GM04503 (cell line): ENCODE results near the gene NAT8.
A peak's percentile ranks its signal among the peaks of the same experiment; 100 is the strongest.
"Not testable (repeated sequence)": the region's sequence is repeated elsewhere in the genome, so short reads cannot be mapped to it uniquely, and the experiment has no call there.

Experiments
- DNase-seq: peaks from one replicate; pipeline ENCODE4 v3.0.0-alpha.2; 2012; ENCODE audit warnings: low read depth

The NAT8 gene

DNA sequence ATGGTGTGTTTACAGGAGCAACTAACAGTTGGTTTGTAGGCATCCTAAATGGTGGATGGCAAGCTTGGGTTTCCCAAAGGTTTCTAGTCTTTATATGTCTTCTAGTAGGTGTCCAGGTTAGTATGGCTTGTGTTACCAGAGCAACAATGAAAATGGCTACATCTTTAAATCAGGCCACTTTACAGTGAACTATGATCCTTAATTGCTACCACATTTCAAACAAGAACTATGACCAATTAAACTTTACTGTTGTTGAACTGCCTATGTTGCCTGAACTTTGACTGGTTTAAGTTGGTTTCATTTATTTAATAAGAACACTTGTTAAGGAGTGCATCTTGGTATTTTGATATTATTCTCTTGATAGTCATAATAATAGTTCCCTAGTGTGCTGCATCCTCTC, 5.2 kb downstream of the NAT8 start:
- not testable (repeated sequence) for DNase-seq

DNA sequence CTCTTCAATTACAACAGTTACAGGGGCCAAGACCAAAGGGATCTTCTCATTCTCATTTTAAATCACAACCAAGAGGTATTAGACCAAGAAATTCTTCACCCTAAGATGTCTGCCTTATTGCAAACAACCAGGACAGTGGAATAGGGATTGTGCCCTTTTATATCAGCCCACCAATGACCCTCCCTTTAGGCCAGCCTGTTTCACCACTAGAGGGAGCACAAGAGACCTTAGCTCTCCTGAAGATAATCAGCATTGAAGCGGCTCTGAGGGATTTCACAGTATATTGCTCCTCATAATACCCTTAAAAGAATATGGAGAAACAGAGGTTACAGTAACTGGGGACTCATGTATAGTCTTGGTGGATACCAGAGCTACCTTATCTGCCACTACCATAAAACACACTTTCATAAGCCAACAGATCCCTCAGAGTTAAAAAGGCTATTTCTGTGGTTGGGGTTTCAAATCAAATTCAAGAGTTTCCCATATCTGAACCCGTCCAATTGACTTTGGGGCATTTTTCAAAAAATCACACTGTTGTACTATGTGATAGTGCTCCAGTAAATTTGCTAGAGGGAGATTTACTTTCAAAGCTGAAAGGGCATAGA, 11.5 kb downstream of the NAT8 start:
- not testable (repeated sequence) for DNase-seq

DNA sequence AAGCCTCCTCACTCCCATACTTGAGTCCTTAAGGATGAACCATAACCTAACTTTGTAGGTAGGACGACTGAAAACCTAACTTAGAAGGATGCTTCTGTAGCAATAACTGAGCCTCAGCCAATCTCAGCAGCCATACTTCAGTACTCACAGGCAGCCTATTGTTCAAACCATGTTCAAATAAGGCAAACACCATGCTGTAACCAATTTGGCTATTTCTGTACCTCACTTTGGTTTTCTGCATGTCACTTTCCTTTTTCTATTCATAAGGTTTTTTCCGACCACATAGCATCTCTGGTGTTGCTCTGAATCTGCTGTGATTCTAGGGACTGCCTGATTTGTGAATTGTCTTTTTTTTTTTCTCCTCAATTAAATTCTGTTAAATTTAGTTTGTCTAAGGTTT, 13.7 kb downstream of the NAT8 start:
- not testable (repeated sequence) for DNase-seq

DNA sequence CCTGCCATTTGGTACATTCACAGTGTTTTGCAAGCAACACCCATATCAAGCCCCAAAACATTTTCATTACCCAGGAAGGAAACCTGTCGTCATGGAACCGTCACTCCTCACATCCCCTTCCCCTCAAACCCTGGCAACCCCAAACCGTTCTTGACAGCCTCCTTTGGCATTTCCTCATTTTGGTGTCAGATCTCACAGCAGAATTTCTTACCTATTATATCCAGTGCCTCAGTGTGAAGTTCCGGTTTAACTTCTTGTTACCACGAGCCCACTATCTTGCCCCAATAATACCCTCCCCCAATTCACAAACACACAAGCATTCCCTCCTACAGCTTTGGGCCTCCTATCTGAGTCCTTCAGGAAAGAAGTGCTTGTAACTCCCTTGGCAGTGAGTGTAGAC, 16.0 kb downstream of the NAT8 start:
- not testable (repeated sequence) for DNase-seq

- not testable (repeated sequence) for DNase-seq
Observed at GRCh38 chr2:73624625-73625024, 17.6 kb downstream of the NAT8 start.

- DNase-seq: not testable (repeated sequence)
Observed at GRCh38 chr2:73624036-73624435, 18.2 kb downstream of the NAT8 start.

- not testable (repeated sequence) for DNase-seq
Observed at GRCh38 chr2:73619925-73620324, 22.3 kb downstream of the NAT8 start.

DNA sequence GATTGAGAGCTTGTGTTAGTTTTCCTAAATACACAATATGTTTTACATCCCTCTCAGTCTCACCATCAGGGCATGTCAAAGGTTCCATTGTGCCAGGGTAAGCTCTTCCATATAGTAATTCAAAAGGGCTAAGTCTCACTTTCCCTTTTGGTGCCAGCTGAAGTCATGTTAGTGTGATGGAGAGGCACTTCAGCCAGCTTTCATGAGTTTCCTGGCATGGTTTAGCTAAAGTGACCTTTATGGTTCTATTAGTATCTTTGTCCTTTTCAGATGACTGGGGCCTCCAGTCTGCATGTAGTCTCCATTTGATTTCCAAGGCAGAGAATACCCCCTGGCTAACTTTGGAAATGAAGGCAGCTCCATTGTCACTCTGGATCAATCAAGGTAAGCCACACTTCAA, 27.2 kb downstream of the NAT8 start:
- DNase-seq: no peak

GRCh38 chr2:73614105-73614504, 28.1 kb downstream of the NAT8 start:
- DNase-seq: no peak

GRCh38 chr2:73611867-73612266, 30.4 kb downstream of the NAT8 start:
- no peak for DNase-seq

DNA sequence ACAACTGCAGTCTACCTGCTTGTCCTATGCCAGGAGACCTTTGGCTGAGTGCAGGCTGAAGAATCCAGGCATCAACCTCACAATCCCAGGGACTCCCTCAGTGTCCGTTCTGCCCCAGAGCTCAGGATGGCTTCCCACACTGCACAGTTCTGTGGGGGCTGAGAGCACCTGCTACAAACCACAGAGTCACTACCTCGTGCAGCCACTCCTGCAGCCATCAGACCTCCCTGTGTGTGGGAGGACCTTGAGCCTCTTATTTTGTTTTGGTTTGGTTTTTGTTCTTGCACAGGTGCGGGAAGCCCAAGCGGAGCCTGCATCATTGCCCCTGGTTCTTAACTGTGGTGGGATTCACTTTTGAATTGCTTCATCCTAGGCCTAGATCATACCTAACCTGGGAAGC, 31.0 kb downstream of the NAT8 start:
- no peak for DNase-seq

DNA sequence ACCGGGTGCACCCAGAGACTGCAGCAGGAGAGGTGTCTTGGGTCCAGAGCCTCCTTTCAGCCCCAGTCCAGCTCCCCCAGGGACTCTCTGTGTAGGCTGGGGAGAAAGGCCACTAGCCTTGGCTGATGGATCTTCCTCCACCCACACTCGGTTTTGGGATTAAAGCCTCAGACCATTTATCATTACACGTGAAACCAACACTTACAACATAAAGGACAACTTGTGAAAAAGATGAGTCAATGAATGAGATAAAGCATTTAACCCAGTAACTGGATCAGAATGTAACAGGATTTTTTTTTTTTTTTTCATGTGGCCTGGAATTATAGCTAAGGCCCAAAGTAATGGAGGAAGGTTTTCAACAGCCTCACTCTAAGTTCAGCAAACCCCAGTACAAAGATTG, 32.1 kb downstream of the NAT8 start:
- no peak for DNase-seq

DNA sequence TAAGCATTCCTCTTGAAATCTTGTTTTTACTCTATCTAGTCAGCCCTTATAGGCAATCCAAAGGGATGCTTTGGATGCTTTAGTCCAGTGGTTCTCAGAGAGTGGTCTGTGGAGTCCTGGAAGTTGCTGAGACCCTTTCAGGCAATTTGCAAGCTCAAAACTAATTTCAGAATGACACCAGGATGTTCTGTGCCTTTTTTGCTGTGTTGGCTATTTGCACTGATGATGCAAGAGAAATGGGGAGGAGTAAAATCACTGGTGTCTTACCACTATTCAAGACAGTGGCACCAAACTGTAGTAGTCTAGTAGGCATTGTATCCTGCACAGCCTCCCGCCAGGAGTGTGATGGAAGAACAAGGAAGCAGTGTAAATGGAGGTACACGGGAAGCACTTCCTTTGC, 37.6 kb downstream of the NAT8 start:
- DNase-seq: not testable (repeated sequence)

DNA sequence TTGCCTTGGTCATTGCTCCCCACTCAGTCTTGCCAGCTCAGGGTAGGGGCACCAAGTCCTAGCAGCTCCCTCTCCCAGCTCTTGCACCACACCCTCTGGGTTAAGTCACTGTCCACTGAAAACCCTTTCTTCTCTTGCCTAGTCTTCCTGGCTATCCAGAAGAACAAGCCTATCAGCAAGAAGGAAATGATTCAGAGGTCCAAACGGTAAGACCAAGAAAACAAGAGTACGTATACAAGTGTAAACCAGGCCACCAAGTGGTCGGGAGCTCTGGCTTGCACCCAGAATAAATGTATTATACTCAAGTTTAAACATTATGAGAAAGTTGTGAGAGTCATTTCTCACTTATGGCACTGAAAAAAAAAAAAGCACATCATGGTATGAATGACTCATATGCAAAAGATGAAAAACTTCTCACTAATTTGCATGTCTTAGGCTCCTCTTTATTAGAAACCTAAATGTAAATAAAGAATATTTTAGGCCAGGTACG, 39.1 kb downstream of the NAT8 start:
- DNase-seq: peak; percentile 21

DNA sequence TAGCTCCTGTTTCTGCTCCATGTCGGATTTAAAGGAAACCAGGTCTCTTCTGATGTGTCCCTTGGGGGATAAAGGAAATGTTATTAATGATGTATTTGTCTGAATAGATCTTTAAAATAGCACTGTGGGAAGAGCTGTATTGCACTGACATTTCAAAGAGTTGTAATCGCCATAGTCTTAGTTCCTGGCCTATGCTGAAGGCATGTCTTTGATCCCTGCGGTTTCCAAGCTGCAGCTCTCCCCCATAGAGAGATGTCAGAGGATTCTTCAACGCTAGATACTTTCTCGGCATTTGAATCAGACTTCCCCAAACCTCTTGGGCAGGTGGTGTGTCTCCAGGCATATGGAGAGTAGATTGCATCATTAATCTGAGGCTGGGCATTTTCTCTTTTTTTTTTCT, 40.4 kb downstream of the NAT8 start:
- DNase-seq: no peak

DNA sequence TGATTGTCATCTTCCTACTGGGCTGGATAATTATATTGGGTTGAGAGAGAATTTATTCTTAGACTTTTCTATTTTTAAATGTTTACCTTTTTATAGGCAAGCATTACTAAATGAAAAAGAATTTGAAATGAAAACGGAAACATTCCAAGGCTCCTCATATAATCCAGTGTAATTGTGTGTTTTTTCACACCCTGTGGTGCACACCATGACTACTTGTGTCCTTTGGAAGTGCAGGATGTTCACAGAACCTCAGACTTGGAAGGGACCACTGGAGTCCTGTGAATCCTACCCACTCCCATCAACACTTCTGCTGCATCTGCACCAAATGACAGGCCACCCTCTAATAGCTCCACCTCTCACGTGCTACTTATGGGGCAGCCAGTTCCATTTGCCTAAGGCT, 48.0 kb downstream of the NAT8 start:
- no peak for DNase-seq

DNA sequence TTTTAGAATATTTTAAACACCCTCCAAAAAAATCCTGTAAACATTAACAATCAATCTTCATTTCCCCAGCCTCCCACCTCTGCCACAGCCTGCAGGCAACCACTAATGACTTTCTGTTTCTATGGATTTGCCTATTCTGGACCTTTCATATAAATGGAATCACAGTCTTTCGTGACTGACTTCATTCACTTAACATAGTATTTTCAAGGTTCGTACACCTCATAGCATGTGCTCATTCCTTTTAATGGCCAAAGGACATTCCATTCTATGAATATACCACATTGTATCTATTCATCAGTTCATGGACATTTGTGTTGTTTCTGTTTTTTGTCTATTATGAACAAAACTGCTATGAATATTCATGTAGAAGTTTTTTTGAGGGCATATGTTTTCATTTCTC, 48.5 kb downstream of the NAT8 start:
- DNase-seq: no peak
